HepG2 (cell line): Measurements from ENCODE around the gene DENND2A. TPM values are rescaled to one million over a fixed set of nuclear protein-coding genes. Genes with fewer than 3 reads are reported as not detected.

Experiments
- ATAC-seq: fragments of 200-7000 bp; cut with Tn5 transposase; 3 replicates; pipeline ENCODE4 v1.9.1; 2020; ENCODE audit warnings: mild to moderate bottlenecking, moderate library complexity
- BruUV-seq: library from RNA; stranded (reverse); fragments of 400-500 nt; replicated peaks from 2 replicates; lab custom pipeline; 2021; lab: Mats Ljungman, UMichigan
- CTCF ChIA-PET: fragments of 300-600 bp; formaldehyde crosslinking; extraction: SDS; loops from one replicate; lab custom pipeline; 2021; ENCODE audit warnings: low total read pairs, inconsistent platforms, low intra/inter-chr PET ratio; lab: Yijun Ruan, JAX
- POLR2A ChIA-PET: fragments of 350-600 bp; sonication (Branson Sonifier 250); formaldehyde crosslinking; loops from one replicate; lab custom pipeline; 2020; ENCODE audit warnings: antibody characterized with exemption, inconsistent platforms; lab: Yijun Ruan, JAX
- DNase-seq: peaks from one replicate; pipeline ENCODE4 v3.0.0-alpha.2; 2015; ENCODE audit warnings: low spot score
- FAIRE-seq: peaks from 3 replicates; lab custom pipeline; 2011; peaks lifted over from hg19 to GRCh38; lab: Jason Lieb, UNC
- H2AFZ ChIP-seq: one replicate; pipeline ENCODE4 v1.6.1; 2011; ENCODE audit warnings: low read length, inconsistent platforms
- H3K27ac ChIP-seq: fragments of 300-600 bp; 3 replicates; pipeline ENCODE4 v1.8.0; 2011; ENCODE audit warnings: mixed run types, mild to moderate bottlenecking, mixed read lengths, low read length, inconsistent platforms; ENCODE audit not compliant: insufficient read depth; ENCODE audit errors: extremely low read length
- H3K27me3 ChIP-seq, 2 experiments: fragments of 200-600 bp in 1 of 2; 2 replicates in 1 of 2; 3 replicates in 1 of 2; pipeline versions ENCODE4 v1.6.0 to v1.8.0; 2011; ENCODE audit warnings: low read length in 2 of 2, mild to moderate bottlenecking in 2 of 2, moderate library complexity in 2 of 2, inconsistent platforms in 1 of 2; ENCODE audit not compliant: insufficient read depth in 2 of 2, control insufficient read depth in 1 of 2
- H3K36me3 ChIP-seq, 2 experiments: fragments of 200-600 bp in 1 of 2; replicated peaks in 1 of 2; 2 replicates in 1 of 2; 3 replicates in 1 of 2; pipeline versions ENCODE4 v1.5.1 to v1.8.0; 2011; ENCODE audit warnings: low read length in 2 of 2, inconsistent platforms in 1 of 2; ENCODE audit not compliant: insufficient read depth in 2 of 2, control insufficient read depth in 1 of 2
- H3K4me1 ChIP-seq: 2 replicates; pipeline ENCODE4 v1.5.1; 2012; ENCODE audit warnings: low read length, inconsistent platforms; ENCODE audit not compliant: insufficient read depth
- H3K4me2 ChIP-seq: 2 replicates; pipeline ENCODE4 v1.6.0; 2011; ENCODE audit warnings: low read depth, low read length, inconsistent platforms
- H3K4me3 ChIP-seq, 3 experiments: fragments of 200-600 bp in 1 of 3; sonication (generic), shearing (Covaris generic) in 1 of 3; replicated peaks in 1 of 3; 2 replicates each; pipeline ENCODE4 v1.5.1; 2011 to 2016; ENCODE audit warnings: low read length in 3 of 3, inconsistent platforms in 2 of 3, low read depth in 2 of 3, mild to moderate bottlenecking in 2 of 3, control low read depth in 1 of 3, mixed read lengths in 1 of 3; ENCODE audit not compliant: insufficient read depth in 1 of 3
- H3K79me2 ChIP-seq: one replicate; pipeline ENCODE4 v1.6.1; 2011; ENCODE audit warnings: low read length, inconsistent platforms; ENCODE audit not compliant: insufficient read depth
- H3K9ac ChIP-seq: 2 replicates; pipeline ENCODE4 v1.6.0; 2011; ENCODE audit warnings: mild to moderate bottlenecking, low read depth, low read length, inconsistent platforms; ENCODE audit not compliant: insufficient read depth
- H3K9me3 ChIP-seq: 2 replicates; pipeline ENCODE4 v1.5.1; 2012; ENCODE audit warnings: mild to moderate bottlenecking, low read length
- H4K20me1 ChIP-seq: 2 replicates; pipeline ENCODE4 v1.6.0; 2011; ENCODE audit warnings: inconsistent platforms, mild to moderate bottlenecking, low read length, moderate library complexity; ENCODE audit not compliant: insufficient read depth
- ATF7 ChIP-seq, 2 experiments: fragments of 450-650 bp in 1 of 2; sonication (generic) in 1 of 2; formaldehyde crosslinking in 1 of 2; IDR thresholded peaks; 2 replicates each; pipeline versions ENCODE4 v1.4.0 to v1.6.1; 2016 to 2020; ENCODE audit warnings: antibody characterized with exemption in 1 of 2, mild to moderate bottlenecking in 1 of 2, missing genetic modification reagents in 1 of 2
- ESRRA ChIP-seq: sonication (generic); formaldehyde crosslinking; IDR thresholded peaks from 2 replicates; pipeline ENCODE4 v1.5.1; 2020; ENCODE audit warnings: mild to moderate bottlenecking, low read depth, missing genetic modification reagents
- GPBP1L1 ChIP-seq: sonication (generic); formaldehyde crosslinking; IDR thresholded peaks from 2 replicates; pipeline ENCODE4 v1.5.0; 2020; ENCODE audit warnings: mild to moderate bottlenecking, missing genetic modification reagents
- GPN1 ChIP-seq: sonication (generic); formaldehyde crosslinking; IDR thresholded peaks from 2 replicates; pipeline ENCODE4 v1.5.1; 2020; ENCODE audit warnings: missing genetic modification reagents, borderline replicate concordance
- HOXA3 ChIP-seq: sonication (generic); formaldehyde crosslinking; IDR thresholded peaks from 2 replicates; pipeline ENCODE4 v1.5.0; 2020; ENCODE audit warnings: missing genetic modification reagents
- ZNF567 ChIP-seq: sonication (generic); formaldehyde crosslinking; IDR thresholded peaks from 2 replicates; pipeline ENCODE4 v1.8.1; 2023; ENCODE audit warnings: mild to moderate bottlenecking, missing genetic modification reagents, borderline replicate concordance
- WGBS: methylation state at CpG from one replicate; pipeline ENCODE4 v1.1.6; 2017; ENCODE audit warnings: low lambda C conversion rate; 5-methylcytosine and 5-hydroxymethylcytosine counted together
- in situ Hi-C: cut with HindIII; loops from 2 replicates; pipeline ENCODE4 v1.10.0; 2017; ENCODE audit warnings: low pct_unique_long_range_greater_than_20kb; ENCODE audit not compliant: extremely low pct_ligation_motif_present
- intact Hi-C: fragments of 100-400 bp; cut with micrococcal nuclease; formaldehyde crosslinking; loops from one replicate; pipeline ENCODE4 v1.10.0; 2022; ENCODE audit not compliant: unreplicated experiment
- polyA plus RNA-seq, 8 experiments: library from polyadenylated mRNA; depleted of rRNA in 3 of 8; stranded (reverse) in 7 of 8; unstranded in 1 of 8; fragments of >200 nt; fragmentation: Illumina TruSeq in 4 of 8; extraction: Trizol in 4 of 8; gene quantifications; 2 replicates each; pipeline versions ENCODE4 v1.2.1 to v1.2.3, GENCODE V29; 2011 to 2016; ENCODE audit warnings: low read depth in 4 of 8, missing spikeins in 1 of 8, mixed read lengths in 1 of 8; ENCODE audit not compliant: insufficient read depth in 1 of 8
- total RNA-seq, 5 experiments: library from RNA; depleted of rRNA; stranded (reverse); fragments of >200 nt; fragmentation: Illumina TruSeq; extraction: Trizol; gene quantifications; 2 replicates each; pipeline ENCODE4 v1.2.3, GENCODE V29; 2016; ENCODE audit warnings: low read depth in 1 of 5
- TF ChIP-seq, protein P1 (sequence below): IDR thresholded peaks from 2 replicates; pipeline ENCODE4 v1.6.1; 2018; ENCODE audit warnings: missing genetic modification reagents

DENND2A gene
- total and polyA plus RNA-seq, 2 of the 13 experiments (the other 11 are each of a cell fraction or from before 2014, with no cell fraction given) = not detected

DNA sequence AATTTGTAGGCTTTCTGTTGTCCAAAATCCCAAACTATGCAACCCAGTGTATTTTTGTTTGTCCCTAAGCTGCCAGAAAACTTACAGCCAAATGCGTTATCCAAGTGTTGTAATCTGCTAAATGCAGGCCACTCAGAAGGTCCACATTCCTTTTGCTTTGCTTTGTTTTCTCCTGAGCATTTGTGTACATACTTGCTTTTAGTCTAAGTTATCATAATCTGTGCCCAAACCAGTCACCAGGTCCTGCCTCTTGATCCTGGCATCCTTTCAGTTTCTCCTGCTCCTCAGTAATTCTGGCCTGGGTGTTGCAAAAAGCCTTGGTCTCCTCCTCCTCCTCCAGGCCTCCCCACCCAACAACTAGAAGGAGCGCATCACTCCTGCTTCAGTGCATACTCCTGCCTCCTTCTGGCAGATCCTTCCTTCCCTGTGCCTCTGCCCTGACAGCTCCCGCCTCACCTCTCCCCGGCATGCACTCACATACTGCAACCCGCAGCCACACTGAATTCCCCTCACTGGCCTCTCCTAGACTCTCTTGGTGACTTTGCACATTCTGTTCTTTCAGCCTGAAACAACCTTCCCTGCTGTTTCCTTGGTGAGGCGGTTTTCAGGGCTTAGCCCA, 2.3 kb downstream of the DENND2A start (continued):
- no peak for TF ChIP-seq GPBP1L1 (CRISPR knock-in tag)
- no peak for TF ChIP-seq ZNF567 (CRISPR knock-in tag)
- TF ChIP-seq GPN1 = no peak
- TF ChIP-seq, protein P1, sequence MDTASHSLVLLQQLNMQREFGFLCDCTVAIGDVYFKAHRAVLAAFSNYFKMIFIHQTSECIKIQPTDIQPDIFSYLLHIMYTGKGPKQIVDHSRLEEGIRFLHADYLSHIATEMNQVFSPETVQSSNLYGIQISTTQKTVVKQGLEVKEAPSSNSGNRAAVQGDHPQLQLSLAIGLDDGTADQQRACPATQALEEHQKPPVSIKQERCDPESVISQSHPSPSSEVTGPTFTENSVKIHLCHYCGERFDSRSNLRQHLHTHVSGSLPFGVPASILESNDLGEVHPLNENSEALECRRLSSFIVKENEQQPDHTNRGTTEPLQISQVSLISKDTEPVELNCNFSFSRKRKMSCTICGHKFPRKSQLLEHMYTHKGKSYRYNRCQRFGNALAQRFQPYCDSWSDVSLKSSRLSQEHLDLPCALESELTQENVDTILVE (CRISPR knock-in tag) = no peak
- no peak for TF ChIP-seq HOXA3 (CRISPR knock-in tag)
- TF ChIP-seq ESRRA (CRISPR knock-in tag) = no peak

DNA sequence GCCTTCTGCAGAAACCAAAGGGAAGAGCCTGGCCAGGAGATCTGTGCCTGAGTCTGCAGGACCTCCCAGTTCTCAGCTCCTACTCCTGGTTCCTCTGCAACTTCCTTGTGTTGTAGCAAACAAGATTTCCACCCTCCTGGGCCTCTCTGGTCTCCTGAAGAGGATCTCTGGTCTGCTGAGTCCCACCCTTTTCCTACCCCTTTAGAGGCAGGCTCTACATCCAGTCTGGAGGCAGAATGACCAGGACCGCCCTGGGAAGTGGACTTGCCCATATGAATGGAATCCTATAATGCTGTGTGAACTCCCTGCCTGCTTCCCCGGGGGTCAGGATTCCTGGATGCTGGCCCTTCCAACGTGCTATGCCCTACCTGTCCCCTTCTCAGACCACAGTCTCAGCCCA, 3.2 kb downstream of the DENND2A start:
- peaks cover 6 to 55% of the 10 kb centered on the region in 2 experiments for H3K27me3 ChIP-seq
- H2AFZ ChIP-seq = no peak overlapping the region
- CTCF ChIA-PET = no interaction called here
- intact Hi-C loops = no loop called here
- H3K79me2 ChIP-seq = no peaks in the 10 kb centered on the region
- TF ChIP-seq ATF7 (IDR thresholded peaks at IDR 0.05) (no peak), ATF7 (CRISPR knock-in tag; IDR thresholded peaks at IDR 0.05) (no peak)
- TF ChIP-seq, all 625 proteins: peak for 0
- Histone ChIP-seq H3K27ac (no peak overlapping the region), H3K36me3 (no peaks in the 10 kb centered on the region), H4K20me1 (no peaks in the 10 kb centered on the region), H3K4me3 (no peak overlapping the region), H3K4me1 (no peaks in the 10 kb centered on the region), H3K9ac (no peak overlapping the region), H3K9me3 (no peaks in the 10 kb centered on the region), H3K4me2 (no peak overlapping the region)
- FAIRE-seq = no peak
- BruUV-seq = no TSS peak
- in situ Hi-C loops = no loop called here
- POLR2A ChIA-PET = no interaction called here
- no peak for DNase-seq
- ATAC-seq = no peak
- 40% methylated on average over 1 of the region's 3 CpGs for WGBS
